ENCODE measurements around the gene MGAT5B.

The MGAT5B gene

GRCh38 chr17:76868176-76868668 lies at the start of gene MGAT5B:
Gene MGAT5B, plus strand, starts transcription at chr17:76868404. Its CDS starts 626 bp downstream, at chr17:76869030.
- peak; percentile 98 for TF ChIP-seq CTCF (conservative IDR thresholded peaks at IDR 0.05; ENCODE audit: low read depth)
- POLR2A ChIA-PET (ENCODE audit: low non-redundant PET) = no interaction called here
- CTCF ChIA-PET = interaction anchor here (0.5 to 2.4 kb wide), 30 partner anchors 13 to 498 kb away, joined by 3 to 42 read pairs (median 4); no protein-coding TSS in a partner anchor
- H3K27ac ChIP-seq = peak within 1 kb of the TSS; percentile 73
- peak; percentile 87 for DNase-seq (ENCODE audit: low spot score)

GRCh38 chr17:76820039-76820438 lies 48.2 kb upstream of the MGAT5B start:
- H3K27ac ChIP-seq = no peak overlapping the region
- TF ChIP-seq CTCF (conservative IDR thresholded peaks at IDR 0.05; ENCODE audit: low read depth) = no peak
- ChIA-PET CTCF (interaction anchor here (0.6 kb wide), 1 partner anchor 81 kb away, joined by 5 read pairs; no protein-coding TSS in a partner anchor), POLR2A (ENCODE audit: low non-redundant PET) (no interaction called here)
- DNase-seq (ENCODE audit: low spot score) = no peak

- POLR2A ChIA-PET (ENCODE audit: low non-redundant PET) = no interaction called here
- no peak for TF ChIP-seq CTCF (conservative IDR thresholded peaks at IDR 0.05; ENCODE audit: low read depth)
- no peak for DNase-seq (ENCODE audit: low spot score)
- CTCF ChIA-PET = no interaction called here
- no peak overlapping the region for H3K27ac ChIP-seq
Measured at GRCh38 chr17:76820561-76820960, 47.6 kb upstream of the MGAT5B start.

GRCh38 chr17:76822184-76822778 lies 45.9 kb upstream of the MGAT5B start:
- TF ChIP-seq CTCF (conservative IDR thresholded peaks at IDR 0.05; ENCODE audit: low read depth) = no peak
- no peak for DNase-seq (ENCODE audit: low spot score)
- POLR2A ChIA-PET (ENCODE audit: low non-redundant PET) = no interaction called here
- H3K27ac ChIP-seq = no peak overlapping the region
- CTCF ChIA-PET = no interaction called here

GRCh38 chr17:76824093-76824492 lies 44.1 kb upstream of the MGAT5B start:
- CTCF ChIA-PET = no interaction called here
- POLR2A ChIA-PET (ENCODE audit: low non-redundant PET) = no interaction called here
- no peak for DNase-seq (ENCODE audit: low spot score)
- no peak for TF ChIP-seq CTCF (conservative IDR thresholded peaks at IDR 0.05; ENCODE audit: low read depth)
- H3K27ac ChIP-seq = no peak overlapping the region

- CTCF ChIA-PET = no interaction called here
- TF ChIP-seq CTCF (conservative IDR thresholded peaks at IDR 0.05; ENCODE audit: low read depth) = no peak
- DNase-seq (ENCODE audit: low spot score) = no peak
- no peak overlapping the region for H3K27ac ChIP-seq
- POLR2A ChIA-PET (ENCODE audit: low non-redundant PET) = no interaction called here
Measured at GRCh38 chr17:76826330-76827068, 41.7 kb upstream of the MGAT5B start.

Data from RWPE1 (cell line).